Aorta (tissue), 5 donors: ENCODE measurements around the gene ZNF577. TPM values are rescaled to one million over a fixed set of nuclear protein-coding genes. Genes with fewer than 3 reads are reported as not detected.

Experiments used
- ATAC-seq: fragments of 200-7000 bp; cut with Tn5 transposase; one replicate; pipeline ENCODE4 v1.9.1; 2022; ENCODE audit warnings: moderate library complexity; ENCODE audit not compliant: low FRiP score
- DNase-seq, 2 donors: peaks; one replicate each; pipeline ENCODE4 v3.0.0-alpha.2; 2020
- H3K27ac ChIP-seq, 2 donors: one replicate each; pipeline ENCODE4 v1.5.1; 2013; ENCODE audit warnings: low read length in 2 of 2, mild to moderate bottlenecking in 2 of 2, moderate library complexity in 2 of 2, control low read depth in 1 of 2, inconsistent platforms in 1 of 2, low read depth in 1 of 2
- H3K27me3 ChIP-seq, 2 donors: one replicate each; pipeline ENCODE4 v1.6.1; 2013; ENCODE audit warnings: control low read depth in 1 of 2, low read length in 1 of 2, mild to moderate bottlenecking in 1 of 2, moderate library complexity in 1 of 2; ENCODE audit not compliant: insufficient read depth in 2 of 2, control insufficient read depth in 1 of 2
- H3K36me3 ChIP-seq, 2 donors: one replicate each; pipeline ENCODE4 v1.6.1; 2013; ENCODE audit warnings: control low read depth in 1 of 2, low read length in 1 of 2, mild to moderate bottlenecking in 1 of 2; ENCODE audit not compliant: insufficient read depth in 2 of 2, control insufficient read depth in 1 of 2
- H3K4me1 ChIP-seq, 2 donors: one replicate each; pipeline ENCODE4 v1.6.1; 2013; ENCODE audit warnings: low read length in 2 of 2, control low read depth in 1 of 2, mild to moderate bottlenecking in 1 of 2, moderate library complexity in 1 of 2; ENCODE audit not compliant: insufficient read depth in 2 of 2, control insufficient read depth in 1 of 2
- H3K4me3 ChIP-seq, 2 donors: one replicate each; pipeline ENCODE4 v1.5.1; 2013; ENCODE audit warnings: low read length in 2 of 2, control low read depth in 1 of 2, mild to moderate bottlenecking in 1 of 2
- H3K9me3 ChIP-seq: one replicate; pipeline ENCODE4 v1.6.1; 2013; ENCODE audit warnings: mild to moderate bottlenecking, low read length; ENCODE audit not compliant: control insufficient read depth
- WGBS, 2 donors: extraction: QIAGEN DNeasy Blood & Tissue Kit; methylation state at CpG; one replicate each; pipeline ENCODE4 v1.1.7; 2013; 5-methylcytosine and 5-hydroxymethylcytosine counted together
- intact Hi-C, 2 donors: fragments of 100-400 bp; cut with DNase I; formaldehyde crosslinking; loops; one replicate each; pipeline versions ENCODE4 v1.14.2 to v1.15.0; 2022
- polyA plus RNA-seq, 2 donors: library from polyadenylated mRNA; stranded (reverse); fragments of 200-250 nt; gene quantifications; one replicate each; pipeline ENCODE4 v1.2.3, GENCODE V29; 2013
- total RNA-seq, 2 donors: library from RNA; stranded (reverse); fragmentation: NEBNext Ultra II Directional; extraction: Animal tissue kit (Norgen Biotek cat#: 25700); gene quantifications; one replicate each; pipeline ENCODE4 v1.2.1, GENCODE V29; 2021
- donor health status: healthy with polysubstance abuse.
- donor health status: Bipolar disorder and iron deficiency.
- donor health status: DM: no; HTN: no; CAD: no.
- donor health status: DM: no; HTN: no; CAD: no.
- donor health status: DM: yes; HTN: yes; CAD: no.

ZNF577 gene
- total and polyA plus RNA-seq, 4 donors, result 4.5 to 61.1 (median 18.3) TPM

DNA sequence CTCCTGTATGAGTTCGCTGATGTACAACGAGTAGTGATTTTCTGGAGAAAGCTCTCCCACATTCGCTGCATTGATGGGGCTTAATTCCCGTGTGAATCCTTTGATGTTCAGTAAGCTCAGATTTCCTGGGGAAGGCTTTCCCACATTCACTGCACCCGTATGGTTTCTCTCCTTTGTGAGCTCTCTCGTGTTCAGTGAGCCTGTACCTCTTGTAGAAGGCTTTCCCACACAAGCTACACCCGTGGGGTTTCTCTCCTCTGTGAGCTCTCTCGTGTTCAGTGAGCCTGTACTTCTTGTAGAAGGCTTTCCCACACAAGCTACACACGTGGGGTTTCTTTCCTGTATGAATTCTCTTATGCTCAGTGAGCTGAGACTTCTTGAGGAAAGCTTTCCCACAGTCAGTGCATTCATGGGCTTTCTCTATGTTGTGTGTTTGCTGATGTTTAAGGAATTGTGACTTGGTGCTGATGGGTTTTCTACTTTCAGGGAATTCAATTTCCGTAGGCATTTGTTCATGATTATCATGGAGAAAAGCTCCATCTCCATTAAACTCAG is 3.5 kb upstream of the ZNF577 start:
- Histone ChIP-seq H3K27me3 (no peaks in the 10 kb centered on the region), H3K36me3 (peaks cover 20 to 52% of the 10 kb centered on the region in 2 donors), H3K9me3 (peaks cover 22% of the 10 kb centered on the region), H3K4me3 (no peak overlapping the region), H3K4me1 (peaks cover 0 to 1% of the 10 kb centered on the region in 2 donors), H3K27ac (no peak overlapping the region)
- intact Hi-C loops, result loop anchor here in 1 of 2 donors (10.0 kb wide), 1 partner anchor 94 kb away; the partner anchor contains the start of gene ZNF350
- ATAC-seq, result no peak
- DNase-seq, result no peak
- 97 to 99% methylated on average over 10 of the region's 10 CpGs for WGBS, 2 donors

- H3K4me1 ChIP-seq, result peaks cover 0 to 1% of the 10 kb centered on the region in 2 donors
- peaks cover 19% of the 10 kb centered on the region for H3K9me3 ChIP-seq
- no peak overlapping the region for H3K4me3 ChIP-seq
- DNase-seq (no peak), ATAC-seq (no peak)
- H3K27ac ChIP-seq, result no peak overlapping the region
- intact Hi-C loops, result loop anchor here in 1 of 2 donors (10.0 kb wide), 1 partner anchor 95 kb away; the partner anchor contains the start of gene ZNF350
- H3K36me3 ChIP-seq, result peaks cover 14 to 43% of the 10 kb centered on the region in 2 donors
- H3K27me3 ChIP-seq, result no peaks in the 10 kb centered on the region
Measured at GRCh38 chr19:51889934-51890333, 2.2 kb upstream of the ZNF577 start.

- no peak for ATAC-seq
Measured at GRCh38 chr19:51884713-51885112, 3.0 kb downstream of the ZNF577 start.

GRCh38 chr19:51882518-51882917 is 5.2 kb downstream of the ZNF577 start:
- Histone ChIP-seq H3K27me3 (no peaks in the 10 kb centered on the region), H3K4me3 (no peak overlapping the region), H3K4me1 (no peaks in the 10 kb centered on the region), H3K36me3 (peaks cover 16 to 25% of the 10 kb centered on the region in 2 donors), H3K9me3 (peaks cover 13% of the 10 kb centered on the region), H3K27ac (no peak overlapping the region)
- no peak for ATAC-seq
- intact Hi-C loops, result no loop called here
- 98% methylated on average over 3 of the region's 3 CpGs for WGBS, 2 donors
- DNase-seq, result no peak

More at GRCh38 chr19:51884713-51885112, 3.0 kb downstream of the ZNF577 start:
- H3K36me3 ChIP-seq, result peaks cover 11 to 13% of the 10 kb centered on the region in 2 donors
- H3K9me3 ChIP-seq, result peaks cover 11% of the 10 kb centered on the region
- no peak for DNase-seq
- no peak overlapping the region for H3K27ac ChIP-seq
- H3K27me3 ChIP-seq, result no peaks in the 10 kb centered on the region
- no peak overlapping the region for H3K4me3 ChIP-seq
- peaks cover 0 to 1% of the 10 kb centered on the region in 2 donors for H3K4me1 ChIP-seq
- intact Hi-C loops, result no loop called here
- WGBS, 2 donors, result 84 to 90% methylated on average over 2 of the region's 2 CpGs

DNA sequence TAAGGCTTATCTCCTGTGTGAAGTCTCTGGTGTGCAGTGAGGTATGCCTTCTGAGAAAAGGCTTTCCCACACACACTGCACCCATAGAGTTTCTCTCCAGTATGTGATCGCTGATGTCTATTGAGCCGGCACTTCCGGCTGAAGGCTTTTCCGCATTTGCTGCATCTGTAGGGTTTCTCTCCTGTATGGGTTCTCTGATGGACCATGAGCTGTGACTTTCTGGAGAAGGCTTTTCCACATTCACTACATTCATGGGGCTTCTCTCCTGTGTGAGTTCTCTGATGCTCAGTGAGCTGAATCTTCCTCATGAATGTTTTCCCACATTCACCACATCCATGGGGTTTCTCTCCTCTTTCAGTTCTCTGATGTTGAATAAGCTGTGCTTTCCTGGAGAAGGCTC is 14.7 kb downstream of the ZNF577 start:
- Histone ChIP-seq H3K4me1 (no peaks in the 10 kb centered on the region), H3K36me3 (peaks cover 18 to 38% of the 10 kb centered on the region in 2 donors), H3K27ac (no peak overlapping the region), H3K4me3 (no peak overlapping the region), H3K27me3 (no peaks in the 10 kb centered on the region), H3K9me3 (peaks cover 39% of the 10 kb centered on the region)
- DNase-seq, result no peak
- intact Hi-C loops, result no loop called here
- ATAC-seq, result no peak
- WGBS, 2 donors, result 97 to 99% methylated on average over 4 of the region's 4 CpGs

GRCh38 chr19:51861870-51862622 is 25.7 kb downstream of the ZNF577 start:
- ATAC-seq (no peak), DNase-seq (no peak)
- no peaks in the 10 kb centered on the region for H3K27me3 ChIP-seq
- peaks cover 25% of the 10 kb centered on the region for H3K9me3 ChIP-seq
- H3K27ac ChIP-seq, result no peak overlapping the region
- H3K4me1 ChIP-seq, result no peaks in the 10 kb centered on the region
- intact Hi-C loops, result no loop called here
- no peak overlapping the region for H3K4me3 ChIP-seq
- peaks cover 0 to 2% of the 10 kb centered on the region in 2 donors for H3K36me3 ChIP-seq
- WGBS, 2 donors, result 94 to 97% methylated on average over 2 of the region's 2 CpGs

- no peaks in the 10 kb centered on the region for H3K4me1 ChIP-seq
- intact Hi-C loops, result no loop called here
- no peaks in the 10 kb centered on the region for H3K36me3 ChIP-seq
- no peak for DNase-seq
- H3K4me3 ChIP-seq, result no peak overlapping the region
- WGBS, 2 donors, result 89 to 93% methylated on average over 2 of the region's 2 CpGs
- no peaks in the 10 kb centered on the region for H3K27me3 ChIP-seq
- no peak for ATAC-seq
- H3K9me3 ChIP-seq, result no peaks in the 10 kb centered on the region
- H3K27ac ChIP-seq, result no peak overlapping the region
Measured at GRCh38 chr19:51837145-51837544, 50.6 kb downstream of the ZNF577 start.

DNA sequence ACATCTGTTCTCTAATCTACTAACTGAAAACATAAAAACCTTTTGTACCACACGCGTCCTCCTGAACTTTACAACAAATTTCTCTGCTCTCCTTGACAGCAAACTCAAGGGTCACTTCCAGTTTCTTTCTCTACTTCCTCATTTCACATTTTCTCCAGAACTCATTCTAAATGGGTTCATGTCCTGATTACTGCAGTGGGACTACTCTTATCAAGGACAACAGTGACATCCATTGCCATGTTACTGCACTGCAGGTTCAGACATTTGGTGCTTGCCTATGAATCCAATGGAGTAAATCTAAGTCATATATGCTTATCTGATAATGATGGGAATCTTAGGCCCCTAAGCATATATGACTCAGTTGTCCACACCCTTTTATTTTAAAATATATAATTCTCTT is 57.5 kb downstream of the ZNF577 start:
- H3K9me3 ChIP-seq, result peaks cover 1% of the 10 kb centered on the region
- no peak overlapping the region for H3K4me3 ChIP-seq
- ATAC-seq (no peak), DNase-seq (no peak)
- intact Hi-C loops, result no loop called here
- H3K27me3 ChIP-seq, result no peaks in the 10 kb centered on the region
- peaks cover 0 to 1% of the 10 kb centered on the region in 2 donors for H3K36me3 ChIP-seq
- no peaks in the 10 kb centered on the region for H3K4me1 ChIP-seq
- H3K27ac ChIP-seq, result no peak overlapping the region
- WGBS, 2 donors, result 87 to 91% methylated on average over 2 of the region's 2 CpGs
